SU-DHL-6 (cell line): ENCODE results near the gene DIAPH1.

ENCODE experiments used
- H2AFZ ChIP-seq: fragments of 200-600 bp; sonication (generic); 2 replicates; pipeline ENCODE4 v1.6.1; 2014; ENCODE audit warnings: low read depth, mild to moderate bottlenecking, moderate library complexity, mixed read lengths, antibody characterized with exemption, low read length; ENCODE audit not compliant: severe bottlenecking
- H3F3A ChIP-seq: fragments of 200-600 bp; shearing (Covaris generic); 2 replicates; pipeline ENCODE4 v1.6.0; 2016; ENCODE audit warnings: antibody characterized with exemption, mild to moderate bottlenecking; ENCODE audit not compliant: insufficient read depth
- H3K27ac ChIP-seq: fragments of 200-600 bp; sonication (generic); 2 replicates; pipeline ENCODE4 v1.5.1; 2016; ENCODE audit warnings: low read depth, mild to moderate bottlenecking, low read length, moderate library complexity, mixed read lengths
- H3K27me3 ChIP-seq: fragments of 200-600 bp; sonication (generic), shearing (Covaris generic); 2 replicates; pipeline ENCODE4 v1.6.0; 2014; ENCODE audit warnings: mild to moderate bottlenecking, low read length
- H3K36me3 ChIP-seq: fragments of 200-600 bp; sonication (generic); 2 replicates; pipeline ENCODE4 v1.6.1; 2014; ENCODE audit warnings: mild to moderate bottlenecking, low read length, mixed read lengths
- H3K4me2 ChIP-seq: fragments of 300-600, 200-600 bp; shearing (Covaris generic), sonication (generic); 2 replicates; pipeline ENCODE4 v1.6.0; 2014; ENCODE audit warnings: low read length, low read depth, mild to moderate bottlenecking; ENCODE audit not compliant: poor library complexity, severe bottlenecking
- H3K4me3 ChIP-seq: fragments of 200-600 bp; sonication (generic); 2 replicates; pipeline ENCODE4 v1.5.1; 2014; ENCODE audit warnings: antibody characterized with exemption, low read length, mild to moderate bottlenecking, mixed read lengths; ENCODE audit not compliant: insufficient read depth, poor library complexity, severe bottlenecking
- H3K79me2 ChIP-seq: fragments of 200-600 bp; sonication (generic); 2 replicates; pipeline ENCODE4 v1.6.1; 2014; ENCODE audit warnings: mild to moderate bottlenecking, low read length, moderate library complexity; ENCODE audit not compliant: insufficient read depth
- H3K9ac ChIP-seq: fragments of 200-600 bp; sonication (generic); 2 replicates; pipeline ENCODE4 v1.7.0; 2014; ENCODE audit warnings: mild to moderate bottlenecking, low read length
- H3K9me2 ChIP-seq: fragments of 200-600 bp; sonication (generic); replicated peaks from 2 replicates; pipeline ENCODE4 v1.6.1; 2014; ENCODE audit warnings: low read length; ENCODE audit not compliant: insufficient read depth
- H3K9me3 ChIP-seq: fragments of 200-600 bp; sonication (generic); 2 replicates; pipeline ENCODE4 v1.6.1; 2014; ENCODE audit warnings: low read length, mixed read lengths; ENCODE audit not compliant: insufficient read depth
- H4K20me1 ChIP-seq: fragments of 200-600 bp; sonication (generic); 2 replicates; pipeline ENCODE4 v1.6.1; 2014; ENCODE audit warnings: low read depth, mild to moderate bottlenecking, antibody characterized with exemption, low read length, moderate library complexity, mixed read lengths
- EZH2phosphoT487 ChIP-seq: fragments of 200-600 bp; sonication (generic), shearing (Covaris generic); conservative IDR thresholded peaks from 2 replicates; pipeline ENCODE4 v1.6.1; 2018; ENCODE audit warnings: mild to moderate bottlenecking, antibody characterized with exemption, low read length, moderate library complexity, mixed read lengths
- TF ChIP-seq, protein P1 (sequence below): fragments of 200-600 bp; sonication (generic); IDR thresholded peaks from one replicate; pipeline ENCODE4 v1.5.1; 2017; ENCODE audit warnings: antibody characterized with exemption, mild to moderate bottlenecking, low read length, moderate library complexity; ENCODE audit not compliant: insufficient read depth, poor library complexity, severe bottlenecking

DIAPH1 gene

DNA sequence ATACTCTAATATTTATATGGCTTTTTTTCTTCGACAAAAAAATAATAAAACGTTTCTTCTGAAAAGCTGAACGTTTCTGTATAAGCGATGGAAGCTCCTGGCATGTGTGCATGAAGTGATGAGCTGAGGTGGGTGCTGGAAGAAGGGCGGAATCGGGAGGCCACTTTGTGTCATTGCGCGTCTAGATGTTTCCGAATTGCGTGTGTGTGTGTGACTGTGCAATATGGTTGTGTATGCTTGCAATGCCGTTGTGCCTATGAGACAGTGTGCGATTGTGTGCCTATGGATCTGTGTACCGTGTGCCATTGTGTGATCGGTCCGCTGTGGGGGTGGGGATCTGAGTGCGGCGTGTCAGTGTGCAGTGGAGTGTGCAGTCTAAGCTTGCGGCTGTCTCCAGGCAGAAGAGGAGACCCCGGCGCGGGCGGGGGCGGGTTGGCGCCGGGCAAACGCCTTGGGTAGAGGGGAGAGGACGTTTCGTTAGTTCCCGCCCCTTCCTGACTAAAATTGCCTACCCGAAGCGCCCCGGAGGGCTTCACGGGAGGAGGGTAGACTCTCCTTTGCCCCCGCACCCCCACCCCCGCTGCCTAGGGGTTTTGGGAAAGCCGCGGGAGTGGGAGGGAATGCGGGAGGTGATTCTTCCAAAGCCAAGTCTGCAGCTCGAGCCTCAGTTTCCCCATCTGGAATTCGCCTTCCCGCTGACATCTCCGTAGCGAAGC lies 105.7 kb downstream of the DIAPH1 start:
- Histone ChIP-seq H2AFZ (no peak overlapping the region), H3K4me2 (peak overlapping the region; percentile 87), H3K4me3 (peak overlapping the region; percentile 44), H4K20me1 (no peaks in the 10 kb centered on the region), H3K9me2 (no peaks in the 10 kb centered on the region), H3K27me3 (no peaks in the 10 kb centered on the region), H3K27ac (peak overlapping the region; percentile 99), H3K9ac (peak overlapping the region; percentile 84), H3F3A (peaks cover 95% of the 10 kb centered on the region), H3K36me3 (no peaks in the 10 kb centered on the region; the same call in 1 of the 2 replicates), H3K79me2 (no peaks in the 10 kb centered on the region; the same call in 1 of the 2 replicates), H3K9me3 (no peaks in the 10 kb centered on the region)
- TF ChIP-seq, protein P1, sequence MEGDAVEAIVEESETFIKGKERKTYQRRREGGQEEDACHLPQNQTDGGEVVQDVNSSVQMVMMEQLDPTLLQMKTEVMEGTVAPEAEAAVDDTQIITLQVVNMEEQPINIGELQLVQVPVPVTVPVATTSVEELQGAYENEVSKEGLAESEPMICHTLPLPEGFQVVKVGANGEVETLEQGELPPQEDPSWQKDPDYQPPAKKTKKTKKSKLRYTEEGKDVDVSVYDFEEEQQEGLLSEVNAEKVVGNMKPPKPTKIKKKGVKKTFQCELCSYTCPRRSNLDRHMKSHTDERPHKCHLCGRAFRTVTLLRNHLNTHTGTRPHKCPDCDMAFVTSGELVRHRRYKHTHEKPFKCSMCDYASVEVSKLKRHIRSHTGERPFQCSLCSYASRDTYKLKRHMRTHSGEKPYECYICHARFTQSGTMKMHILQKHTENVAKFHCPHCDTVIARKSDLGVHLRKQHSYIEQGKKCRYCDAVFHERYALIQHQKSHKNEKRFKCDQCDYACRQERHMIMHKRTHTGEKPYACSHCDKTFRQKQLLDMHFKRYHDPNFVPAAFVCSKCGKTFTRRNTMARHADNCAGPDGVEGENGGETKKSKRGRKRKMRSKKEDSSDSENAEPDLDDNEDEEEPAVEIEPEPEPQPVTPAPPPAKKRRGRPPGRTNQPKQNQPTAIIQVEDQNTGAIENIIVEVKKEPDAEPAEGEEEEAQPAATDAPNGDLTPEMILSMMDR: no peak
- TF ChIP-seq EZH2phosphoT487: no peak

DNA sequence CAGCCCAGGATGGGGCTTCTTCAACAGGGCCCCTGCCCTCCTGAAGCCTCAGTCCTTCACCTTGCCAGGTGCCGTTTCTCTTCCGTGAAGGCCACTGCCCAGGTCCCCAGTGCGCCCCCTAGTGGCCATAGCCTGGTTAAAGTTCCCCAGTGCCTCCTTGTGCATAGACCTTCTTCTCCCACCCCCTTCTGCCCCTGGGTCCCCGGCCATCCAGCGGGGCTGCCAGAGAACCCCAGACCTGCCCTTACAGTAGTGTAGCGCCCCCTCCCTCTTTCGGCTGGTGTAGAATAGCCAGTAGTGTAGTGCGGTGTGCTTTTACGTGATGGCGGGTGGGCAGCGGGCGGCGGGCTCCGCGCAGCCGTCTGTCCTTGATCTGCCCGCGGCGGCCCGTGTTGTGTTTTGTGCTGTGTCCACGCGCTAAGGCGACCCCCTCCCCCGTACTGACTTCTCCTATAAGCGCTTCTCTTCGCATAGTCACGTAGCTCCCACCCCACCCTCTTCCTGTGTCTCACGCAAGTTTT lies 106.3 kb downstream of the DIAPH1 start:
- Histone ChIP-seq H2AFZ (no peak overlapping the region), H3K27ac (peak overlapping the region; percentile 99), H3K36me3 (no peaks in the 10 kb centered on the region; the same call in 1 of the 2 replicates), H4K20me1 (no peaks in the 10 kb centered on the region), H3F3A (peaks cover 95% of the 10 kb centered on the region), H3K9me2 (no peaks in the 10 kb centered on the region), H3K79me2 (no peaks in the 10 kb centered on the region; the same call in 1 of the 2 replicates), H3K4me2 (peak overlapping the region; percentile 87), H3K27me3 (no peaks in the 10 kb centered on the region), H3K9me3 (no peaks in the 10 kb centered on the region), H3K9ac (peak overlapping the region; percentile 84), H3K4me3 (peak overlapping the region; percentile 44)
- TF ChIP-seq EZH2phosphoT487: no peak
- TF ChIP-seq, protein P1: peak; percentile 89

DNA sequence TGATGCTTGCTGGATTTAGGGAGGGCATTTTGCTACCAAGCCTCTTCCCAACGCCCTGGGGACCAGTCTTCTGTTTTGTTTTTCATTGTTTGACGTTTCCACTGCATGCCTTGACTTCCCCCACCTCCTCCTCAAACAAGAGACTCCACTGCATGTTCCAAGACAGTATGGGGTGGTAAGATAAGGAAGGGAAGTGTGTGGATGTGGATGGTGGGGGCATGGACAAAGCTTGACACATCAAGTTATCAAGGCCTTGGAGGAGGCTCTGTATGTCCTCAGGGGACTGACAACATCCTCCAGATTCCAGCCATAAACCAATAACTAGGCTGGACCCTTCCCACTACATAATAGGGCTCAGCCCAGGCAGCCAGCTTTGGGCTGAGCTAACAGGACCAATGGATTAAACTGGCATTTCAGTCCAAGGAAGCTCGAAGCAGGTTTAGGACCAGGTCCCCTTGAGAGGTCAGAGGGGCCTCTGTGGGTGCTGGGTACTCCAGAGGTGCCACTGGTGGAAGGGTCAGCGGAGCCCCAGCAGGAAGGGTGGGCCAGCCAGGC lies 107.0 kb downstream of the DIAPH1 start:
- H4K20me1 ChIP-seq: no peaks in the 10 kb centered on the region
- H3K79me2 ChIP-seq: no peaks in the 10 kb centered on the region; the same call in 1 of the 2 replicates

More for the DNA sequence above, 107.0 kb downstream of the DIAPH1 start:
- TF ChIP-seq, protein P1: no peak
- no peak for TF ChIP-seq EZH2phosphoT487
- H3F3A ChIP-seq: peaks cover 95% of the 10 kb centered on the region
- peak overlapping the region; percentile 99 for H3K27ac ChIP-seq
- H3K9me2 ChIP-seq: no peaks in the 10 kb centered on the region
- peak overlapping the region; percentile 84 for H3K9ac ChIP-seq
- no peaks in the 10 kb centered on the region; the same call in 1 of the 2 replicates for H3K36me3 ChIP-seq
- peak overlapping the region; percentile 14 for H3K4me3 ChIP-seq
- H3K9me3 ChIP-seq: no peaks in the 10 kb centered on the region
- H3K27me3 ChIP-seq: no peaks in the 10 kb centered on the region
- H3K4me2 ChIP-seq: peak overlapping the region; percentile 87
- no peak overlapping the region for H2AFZ ChIP-seq
